HG02885 (cell line): ENCODE data around the gene CLMP.
"Not testable (repeated sequence)": the region's sequence is repeated elsewhere in the genome, so short reads cannot be mapped to it uniquely, and the experiment has no call there.

Experiments used
- ATAC-seq: cut with Tn5 transposase; IDR thresholded peaks from one replicate; pipeline ENCODE4 v1.9.1; 2021; ENCODE audit warnings: mild to moderate bottlenecking; ENCODE audit not compliant: unreplicated experiment, poor library complexity

Gene CLMP

GRCh38 chr11:123062158-123062891, 132.7 kb downstream of the CLMP start:
- peak; percentile 88 for ATAC-seq

GRCh38 chr11:123061403-123062157, 133.5 kb downstream of the CLMP start, which contains the start of gene HSPA8:
Gene HSPA8 (minus strand): TSS chr11:123062136. CDS start chr11:123061324, 812 bp downstream.
- no peak for ATAC-seq

GRCh38 chr11:123060277-123061000, 134.6 kb downstream of the CLMP start:
- ATAC-seq = no peak

- ATAC-seq = not testable (repeated sequence)
These were observed 135.8 kb downstream of the CLMP start for GRCh38 chr11:123059041-123059920.

GRCh38 chr11:123057661-123058305, 137.3 kb downstream of the CLMP start:
- ATAC-seq = no peak

- no peak for ATAC-seq
These were observed 138.1 kb downstream of the CLMP start for GRCh38 chr11:123056835-123057491.

GRCh38 chr11:123055191-123055901, 139.7 kb downstream of the CLMP start:
- ATAC-seq = no peak

- ATAC-seq = peak; percentile 74
These were observed 140.6 kb downstream of the CLMP start for GRCh38 chr11:123054301-123055065.

- ATAC-seq = no peak
These were observed 141.9 kb downstream of the CLMP start for GRCh38 chr11:123052901-123053721.

GRCh38 chr11:123051634-123052033, 143.4 kb downstream of the CLMP start:
- no peak for ATAC-seq

- ATAC-seq = no peak
These were observed 143.9 kb downstream of the CLMP start for GRCh38 chr11:123051146-123051545.

GRCh38 chr11:123047947-123048293, 147.1 kb downstream of the CLMP start:
- no peak for ATAC-seq

GRCh38 chr11:123047266-123047946, 147.6 kb downstream of the CLMP start:
- ATAC-seq = no peak

GRCh38 chr11:123046473-123047259, 148.4 kb downstream of the CLMP start:
- no peak for ATAC-seq

GRCh38 chr11:123045101-123045500, 149.9 kb downstream of the CLMP start:
- ATAC-seq = no peak

- no peak for ATAC-seq
These were observed 153.9 kb downstream of the CLMP start for GRCh38 chr11:123041185-123041584.
